Stomach (tissue), 9 donors: ENCODE measurements around the gene BTNL2. TPM values are rescaled to one million over a fixed set of nuclear protein-coding genes. Genes with fewer than 3 reads are reported as not detected.
"Not testable (repeated sequence)": the region's sequence is repeated elsewhere in the genome, so short reads cannot be mapped to it uniquely, and the experiment has no call there.

Source experiments
- DNase-seq, 2 donors: peaks; one replicate each; pipeline versions ENCODE4 v3.0.0 to v3.0.0-alpha.2; 2013 to 2019
- H3K27ac ChIP-seq, 5 donors: fragments of 200-600 bp in 4 of 5; sonication (generic) in 4 of 5; one replicate each; pipeline ENCODE4 v1.5.1; 2013 to 2019; ENCODE audit warnings: mild to moderate bottlenecking in 1 of 5, moderate library complexity in 1 of 5
- H3K27me3 ChIP-seq, 3 donors: fragments of 200-600 bp; sonication (generic); one replicate each; pipeline ENCODE4 v1.5.1; 2017 to 2019; ENCODE audit warnings: mixed run types in 1 of 3
- H3K36me3 ChIP-seq, 4 donors: fragments of 200-600 bp; sonication (generic); 1 replicate in 3 of 4; 2 replicates in 1 of 4; pipeline ENCODE4 v1.5.1; 2016 to 2019
- H3K4me1 ChIP-seq, 4 donors: fragments of 200-600 bp; sonication (generic); one replicate each; pipeline ENCODE4 v1.5.1; 2016 to 2019
- H3K4me3 ChIP-seq, 4 donors: fragments of 200-600 bp; sonication (generic) in 3 of 4; one replicate each; pipeline ENCODE4 v1.5.1; 2016 to 2019; ENCODE audit warnings: mild to moderate bottlenecking in 1 of 4
- H3K9me3 ChIP-seq, 4 donors: fragments of 200-600 bp; sonication (generic); one replicate each; pipeline ENCODE4 v1.5.1; 2016 to 2019
- CTCF ChIP-seq, 7 experiments: fragments of 450-650 bp in 4 of 7; fragments of 200-600 bp in 3 of 7; sonication (generic) in 3 of 7; IDR thresholded peaks; one replicate each; pipeline ENCODE4 v1.5.1; 2016 to 2019; ENCODE audit warnings: antibody characterized with exemption in 7 of 7, control low read depth in 2 of 7, mild to moderate bottlenecking in 1 of 7
- EP300 ChIP-seq: sonication (generic); formaldehyde crosslinking; IDR thresholded peaks from one replicate; pipeline ENCODE4 v1.6.1; 2017; ENCODE audit warnings: antibody characterized with exemption
- POLR2A ChIP-seq, 4 donors: fragments of 450-650 bp; IDR thresholded peaks; one replicate each; pipeline ENCODE4 v1.6.1; 2016; ENCODE audit warnings: antibody characterized with exemption in 4 of 4, control low read depth in 2 of 4, mild to moderate bottlenecking in 1 of 4, moderate library complexity in 1 of 4
- POLR2AphosphoS5 ChIP-seq, 3 donors: sonication (generic); formaldehyde crosslinking; IDR thresholded peaks; one replicate each; pipeline ENCODE4 v1.6.1; 2016; ENCODE audit warnings: antibody characterized with exemption in 3 of 3
- WGBS, 5 donors: extraction: QIAGEN DNeasy Blood & Tissue Kit in 3 of 5; methylation state at CpG; one replicate each; pipeline versions ENCODE4 v1.1.5 to v1.1.7; 2013 to 2018; 5-methylcytosine and 5-hydroxymethylcytosine counted together
- intact Hi-C: fragments of 100-400 bp; cut with DNase I; formaldehyde crosslinking; loops from one replicate; pipeline ENCODE4 v1.15.1; 2023; ENCODE audit warnings: low total_unique reads
- polyA plus RNA-seq, 3 donors: library from polyadenylated mRNA; stranded (reverse); fragments of 200-250 nt; gene quantifications; one replicate each; pipeline ENCODE4 v1.2.3, GENCODE V29; 2013
- small RNA-seq, 4 donors: library from RNA; depleted of rRNA; stranded (forward); fragments of <200 nt; gene quantifications; one replicate each; pipeline ENCODE3, GENCODE V24; 2016
- total RNA-seq, 5 donors: library from RNA; depleted of rRNA; stranded (reverse); fragments of >200 nt; gene quantifications; one replicate each; pipeline versions ENCODE4 v1.1.0 to v1.2.3, GENCODE V29; 2014 to 2016
- donor health status: healthy with polysubstance abuse.
- donor health status: Bipolar disorder and iron deficiency.
- donor health status: healthy.

The BTNL2 gene
- total and polyA plus RNA-seq, 8 donors: not detected

- 75 to 95% (median 89%) methylated on average over 3 of the region's 3 CpGs for WGBS, 5 donors
- Histone ChIP-seq H3K9me3 (no peaks in the 10 kb centered on the region), H3K4me1 (no peaks in the 10 kb centered on the region), H3K27me3 (no peaks in the 10 kb centered on the region), H3K27ac (no peak overlapping the region), H3K4me3 (no peak overlapping the region), H3K36me3 (no peaks in the 10 kb centered on the region)
- intact Hi-C loops: no loop called here
- no peak for DNase-seq
- TF ChIP-seq CTCF (IDR thresholded peaks at IDR 0.05): no peak
- TF ChIP-seq POLR2A (IDR thresholded peaks at IDR 0.05): no peak
- no peak for TF ChIP-seq EP300
- TF ChIP-seq POLR2AphosphoS5 (IDR thresholded peaks at IDR 0.05): no peak
Observed at GRCh38 chr6:32367644-32368043, 39.3 kb downstream of the BTNL2 start.

- H3K9me3 ChIP-seq, H3K27ac ChIP-seq, intact Hi-C loops, H3K36me3 ChIP-seq, H3K4me3 ChIP-seq, H3K27me3 ChIP-seq, H3K4me1 ChIP-seq, DNase-seq: not testable (repeated sequence)
- 71 to 100% methylated on average over 1 of the region's 1 CpG; no CpG with 5 or more reads in 3 of the 5 donors for WGBS, 5 donors
Observed at GRCh38 chr6:32359225-32359624, 47.8 kb downstream of the BTNL2 start.

- H3K9me3 ChIP-seq, H3K27me3 ChIP-seq, H3K4me3 ChIP-seq, H3K4me1 ChIP-seq, H3K36me3 ChIP-seq, intact Hi-C loops, H3K27ac ChIP-seq, DNase-seq: not testable (repeated sequence)
- WGBS, 5 donors: 73 to 96% (median 81%) methylated on average over 6 to 8 of the region's 8 CpGs
Observed at GRCh38 chr6:32358548-32358947, 48.4 kb downstream of the BTNL2 start.

GRCh38 chr6:32355018-32355417 is 52.0 kb downstream of the BTNL2 start:
- Histone ChIP-seq H3K36me3 (no peaks in the 10 kb centered on the region), H3K9me3 (no peaks in the 10 kb centered on the region), H3K4me3 (no peak overlapping the region), H3K27ac (no peak overlapping the region), H3K27me3 (no peaks in the 10 kb centered on the region), H3K4me1 (no peaks in the 10 kb centered on the region)
- no peak for DNase-seq
- TF ChIP-seq POLR2A (IDR thresholded peaks at IDR 0.05) (no peak), EP300 (no peak), POLR2AphosphoS5 (IDR thresholded peaks at IDR 0.05) (no peak), CTCF (IDR thresholded peaks at IDR 0.05) (no peak)
- WGBS, 5 donors: 53 to 86% (median 60%) methylated on average over 1 of the region's 1 CpG
- intact Hi-C loops: no loop called here

GRCh38 chr6:32353348-32353747 is 53.6 kb downstream of the BTNL2 start:
- Histone ChIP-seq H3K4me3 (no peak overlapping the region), H3K27me3 (no peaks in the 10 kb centered on the region), H3K36me3 (no peaks in the 10 kb centered on the region), H3K27ac (no peak overlapping the region), H3K4me1 (no peaks in the 10 kb centered on the region), H3K9me3 (no peaks in the 10 kb centered on the region)
- intact Hi-C loops: no loop called here
- TF ChIP-seq EP300 (no peak), CTCF (IDR thresholded peaks at IDR 0.05) (no peak), POLR2AphosphoS5 (IDR thresholded peaks at IDR 0.05) (no peak), POLR2A (IDR thresholded peaks at IDR 0.05) (no peak)
- 68 to 91% (median 75%) methylated on average over 2 of the region's 2 CpGs for WGBS, 5 donors
- DNase-seq: no peak

Small RNA genes within 50 kb of the gene (small RNA-seq; reads per million reads assigned to genes)
- 0 reads per million in 4 donors for gene RNU6-603P

Other genes with a start within 250 kb of the BTNL2 start
- gene EGFL8, start 242.6 kb downstream of the BTNL2 start, total RNA-seq: 100 to 1,000 TPM in 1 of 5 donors, 10 to 100 TPM in 2, 1 to 10 TPM in 1, under 1 TPM in 1; 0.87 to 224 (median 10.1) TPM
- gene EGFL8, start 242.6 kb downstream of the BTNL2 start, polyA plus RNA-seq: 10 to 100 TPM; 14.6 to 30.3 (median 16.6) TPM
- gene AGPAT1, start 231.1 kb downstream of the BTNL2 start, total RNA-seq: 10 to 100 TPM in 4 of 5 donors, 1 to 10 TPM in 1; 7.3 to 52.6 (median 33.5) TPM
- 10 to 100 TPM; 31.3 to 41.9 (median 36.2) TPM for gene AGPAT1, start 231.1 kb downstream of the BTNL2 start, polyA plus RNA-seq
- gene RNF5, start 228.8 kb downstream of the BTNL2 start, total RNA-seq: 10 to 100 TPM; 22.6 to 71.4 (median 50.9) TPM
- gene RNF5, start 228.8 kb downstream of the BTNL2 start, polyA plus RNA-seq: 100 to 1,000 TPM in 1 of 3 donors, 10 to 100 TPM in 2; 92.5 to 107 (median 93.2) TPM
- 10 to 100 TPM in 2 of 5 donors, 1 to 10 TPM in 2, under 1 TPM in 1; 0.87 to 35.6 (median 2.8) TPM for gene AGER, start 222.9 kb downstream of the BTNL2 start, total RNA-seq
- 10 to 100 TPM; 13.0 to 18.0 (median 16.9) TPM for gene AGER, start 222.9 kb downstream of the BTNL2 start, polyA plus RNA-seq
- 10 to 100 TPM; 23.5 to 50.3 (median 42.0) TPM for gene PBX2, start 217.0 kb downstream of the BTNL2 start, total RNA-seq
- 10 to 100 TPM; 26.5 to 31.4 (median 28.0) TPM for gene PBX2, start 217.0 kb downstream of the BTNL2 start, polyA plus RNA-seq
- gene GPSM3, start 214.5 kb downstream of the BTNL2 start, total RNA-seq: 10 to 100 TPM in 1 of 5 donors, 1 to 10 TPM in 1, not detected in 3; 3.1 to 41.0 TPM
- 10 to 100 TPM in 2 of 3 donors, 1 to 10 TPM in 1; 10.0 to 25.8 (median 23.9) TPM for gene GPSM3, start 214.5 kb downstream of the BTNL2 start, polyA plus RNA-seq
- gene NOTCH4, start 183.1 kb downstream of the BTNL2 start, total RNA-seq: 10 to 100 TPM; 11.0 to 45.5 (median 14.3) TPM
- gene NOTCH4, start 183.1 kb downstream of the BTNL2 start, polyA plus RNA-seq: 10 to 100 TPM in 1 of 3 donors, 1 to 10 TPM in 2; 7.3 to 22.3 (median 8.4) TPM
- gene TSBP1, start 35.3 kb downstream of the BTNL2 start, total RNA-seq: not detected
- gene TSBP1, start 35.3 kb downstream of the BTNL2 start, polyA plus RNA-seq: not detected
- gene HLA-DRA, start 32.7 kb upstream of the BTNL2 start, total RNA-seq: 100 to 1,000 TPM in 2 of 5 donors, 10 to 100 TPM in 3; 25.8 to 252 (median 84.6) TPM
- 100 to 1,000 TPM in 1 of 3 donors, 10 to 100 TPM in 2; 89.7 to 219 (median 95.8) TPM for gene HLA-DRA, start 32.7 kb upstream of the BTNL2 start, polyA plus RNA-seq
- 10 to 100 TPM in 2 of 5 donors, under 1 TPM in 1, not detected in 2; 0.43 to 39.1 (median 12.5) TPM for gene HLA-DRB5, start 123.1 kb upstream of the BTNL2 start, total RNA-seq
- 1 to 10 TPM in 1 of 3 donors, under 1 TPM in 1, not detected in 1; 0.37 to 3.6 TPM for gene HLA-DRB5, start 123.1 kb upstream of the BTNL2 start, polyA plus RNA-seq
- gene HLA-DRB1, start 182.7 kb upstream of the BTNL2 start, total RNA-seq: 10 to 100 TPM in 4 of 5 donors, 1 to 10 TPM in 1; 4.1 to 47.1 (median 25.3) TPM
- 100 to 1,000 TPM in 1 of 3 donors, 10 to 100 TPM in 2; 23.0 to 111 (median 23.1) TPM for gene HLA-DRB1, start 182.7 kb upstream of the BTNL2 start, polyA plus RNA-seq
- 1 to 10 TPM in 2 of 5 donors, not detected in 3; 1.1 to 6.4 TPM for gene HLA-DQA1, start 230.2 kb upstream of the BTNL2 start, total RNA-seq
- 10 to 100 TPM in 2 of 3 donors, 1 to 10 TPM in 1; 5.0 to 16.2 (median 12.5) TPM for gene HLA-DQA1, start 230.2 kb upstream of the BTNL2 start, polyA plus RNA-seq